GM23338 (cell line): Measurements from ENCODE around the gene TRPM3. TPM values are rescaled to one million over a fixed set of nuclear protein-coding genes. Genes with fewer than 3 reads are reported as not detected.
A peak's percentile ranks its signal among the peaks of the same experiment; 100 is the strongest.

Experiments used
- ATAC-seq: fragments of 200-7000 bp; cut with Tn5 transposase; 3 replicates; pipeline ENCODE4 v1.9.1; 2020
- DNase-seq: peaks from one replicate; pipeline ENCODE4 v3.0.0-alpha.2; 2015; ENCODE audit warnings: low spot score
- H2AFZ ChIP-seq: fragments of 200-600 bp; sonication (generic); 2 replicates; pipeline ENCODE4 v1.8.0; 2016; ENCODE audit warnings: antibody characterized with exemption, mild to moderate bottlenecking, moderate library complexity
- H3F3A ChIP-seq: fragments of 200-600 bp; sonication (generic); replicated peaks from 2 replicates; pipeline ENCODE4 v1.8.0; 2017; ENCODE audit warnings: antibody characterized with exemption, mixed run types, low read depth
- H3K27ac ChIP-seq: fragments of 200-600 bp; sonication (generic); 2 replicates; pipeline ENCODE4 v1.6.1; 2016; ENCODE audit warnings: low read depth
- H3K27me3 ChIP-seq: fragments of 200-600 bp; sonication (generic); 2 replicates; pipeline ENCODE4 v1.8.0; 2016; ENCODE audit warnings: mild to moderate bottlenecking, mixed run types, moderate library complexity; ENCODE audit not compliant: insufficient read depth
- H3K36me3 ChIP-seq: fragments of 200-600 bp; sonication (generic); 2 replicates; pipeline ENCODE4 v1.8.0; 2016; ENCODE audit warnings: mild to moderate bottlenecking; ENCODE audit not compliant: insufficient read depth
- H3K4me1 ChIP-seq: fragments of 200-600 bp; sonication (generic); 2 replicates; pipeline ENCODE4 v1.8.0; 2016; ENCODE audit warnings: mild to moderate bottlenecking, moderate library complexity; ENCODE audit not compliant: insufficient read depth
- H3K4me2 ChIP-seq: fragments of 200-600 bp; sonication (generic); 2 replicates; pipeline ENCODE4 v1.7.1; 2017; ENCODE audit warnings: mixed run types
- H3K4me3 ChIP-seq: fragments of 200-600 bp; sonication (generic); 2 replicates; pipeline ENCODE4 v1.6.1; 2016; ENCODE audit warnings: mixed run types
- H3K79me2 ChIP-seq: fragments of 200-600 bp; sonication (generic); replicated peaks from 2 replicates; pipeline ENCODE4 v1.8.0; 2017; ENCODE audit warnings: mild to moderate bottlenecking; ENCODE audit not compliant: insufficient read depth
- H3K9me2 ChIP-seq: fragments of 200-600 bp; sonication (generic); 2 replicates; pipeline ENCODE4 v1.8.0; 2017; ENCODE audit not compliant: insufficient read depth
- H4K20me1 ChIP-seq: fragments of 200-600 bp; sonication (generic); replicated peaks from 2 replicates; pipeline ENCODE4 v1.8.0; 2017; ENCODE audit warnings: mild to moderate bottlenecking; ENCODE audit not compliant: insufficient read depth
- H3K27ac Mint-ChIP-seq: 2 replicates; pipeline ENCODE4 v1.8.0; 2020; ENCODE audit warnings: inconsistent platforms, mild to moderate bottlenecking, moderate library complexity, mixed read lengths
- H3K27me3 Mint-ChIP-seq: 3 replicates; pipeline ENCODE4 v1.8.0; 2022; ENCODE audit warnings: low read depth, mild to moderate bottlenecking, moderate library complexity, mixed read lengths, inconsistent platforms; ENCODE audit not compliant: insufficient read depth, poor library complexity
- H3K36me3 Mint-ChIP-seq: 3 replicates; pipeline ENCODE4 v1.8.0; 2021; ENCODE audit warnings: low read depth, mild to moderate bottlenecking, inconsistent platforms, moderate library complexity, mixed read lengths
- H3K4me1 Mint-ChIP-seq: 3 replicates; pipeline ENCODE4 v1.8.0; 2020; ENCODE audit warnings: mild to moderate bottlenecking, inconsistent platforms, mixed read lengths
- H3K4me3 Mint-ChIP-seq: 3 replicates; pipeline ENCODE4 v1.8.0; 2021; ENCODE audit warnings: moderate library complexity, mild to moderate bottlenecking, inconsistent platforms, mixed read lengths
- H3K9me3 Mint-ChIP-seq: 3 replicates; pipeline ENCODE4 v1.8.0; 2020; ENCODE audit warnings: moderate library complexity, mild to moderate bottlenecking, inconsistent platforms, mixed read lengths
- CREB1 ChIP-seq: fragments of 250-450 bp; sonication (Bioruptor Pico); IDR thresholded peaks from 2 replicates; pipeline ENCODE4 v1.5.0; 2020; ENCODE audit warnings: low read depth, mild to moderate bottlenecking, moderate library complexity
- CTCF ChIP-seq, 2 experiments: fragments of 200-600 bp in 1 of 2; sonication (generic) in 1 of 2; conservative IDR thresholded peaks; 2 replicates each; pipeline versions ENCODE4 v1.5.1 to v1.6.1; 2016 to 2017; ENCODE audit warnings: antibody characterized with exemption in 2 of 2, low read depth in 2 of 2, mild to moderate bottlenecking in 2 of 2, moderate library complexity in 1 of 2
- ETS1 ChIP-seq: IDR thresholded peaks from 2 replicates; pipeline ENCODE4 v1.6.1; 2016; ENCODE audit warnings: antibody characterized with exemption
- EZH2 ChIP-seq: fragments of 200-600 bp; sonication (generic); IDR thresholded peaks from one replicate; pipeline ENCODE4 v1.8.0; 2017; ENCODE audit warnings: antibody characterized with exemption, mild to moderate bottlenecking, low read depth; ENCODE audit not compliant: unreplicated experiment
- EZH2phosphoT487 ChIP-seq: fragments of 200-600 bp; sonication (generic); IDR thresholded peaks from one replicate; pipeline ENCODE4 v1.8.1; 2018; ENCODE audit warnings: antibody characterized with exemption; ENCODE audit not compliant: unreplicated experiment
- JUNB ChIP-seq: IDR thresholded peaks from one replicate; pipeline ENCODE4 v1.6.1; 2016; ENCODE audit warnings: antibody characterized with exemption; ENCODE audit not compliant: unreplicated experiment
- NANOG ChIP-seq: IDR thresholded peaks from 2 replicates; pipeline ENCODE4 v1.6.1; 2016; ENCODE audit warnings: antibody characterized with exemption, borderline replicate concordance
- POLR2AphosphoS5 ChIP-seq: IDR thresholded peaks from 2 replicates; pipeline ENCODE4 v1.6.1; 2016; ENCODE audit warnings: antibody characterized with exemption, low read depth
- REST ChIP-seq: IDR thresholded peaks from one replicate; pipeline ENCODE4 v1.6.1; 2018; ENCODE audit warnings: antibody characterized with exemption; ENCODE audit not compliant: unreplicated experiment
- STAT1 ChIP-seq: IDR thresholded peaks from one replicate; pipeline ENCODE4 v1.6.1; 2016; ENCODE audit warnings: antibody characterized with exemption; ENCODE audit not compliant: unreplicated experiment
- ZNF114 ChIP-seq: fragments of 250-450 bp; sonication (Bioruptor Pico); IDR thresholded peaks from 2 replicates; pipeline ENCODE4 v1.5.0; 2020; ENCODE audit warnings: mild to moderate bottlenecking, moderate library complexity
- ZNF331 ChIP-seq: fragments of 250-450 bp; sonication (Bioruptor Pico); IDR thresholded peaks from 2 replicates; pipeline ENCODE4 v1.5.0; 2020; ENCODE audit warnings: low read depth, mild to moderate bottlenecking, moderate library complexity
- ZNF462 ChIP-seq: fragments of 250-450 bp; sonication (Bioruptor Pico); IDR thresholded peaks from 2 replicates; pipeline ENCODE4 v1.5.0; 2020; ENCODE audit warnings: mild to moderate bottlenecking, moderate library complexity
- polyA plus RNA-seq: library from polyadenylated mRNA; unstranded; fragments of >200 nt; fragmentation: Nextera tagmentation; extraction: Ambion mirVana; gene quantifications from 2 replicates; pipeline ENCODE4 v1.2.1, GENCODE V29; 2016
- total RNA-seq: library from RNA; depleted of rRNA; stranded (reverse); fragments of >200 nt; shearing (Covaris generic); gene quantifications from 2 replicates; pipeline ENCODE4 v1.2.3, GENCODE V29; 2014

The TRPM3 gene
- total and polyA plus RNA-seq, 2 experiments from 2014 or later: 2.8 to 8.2 TPM

DNA sequence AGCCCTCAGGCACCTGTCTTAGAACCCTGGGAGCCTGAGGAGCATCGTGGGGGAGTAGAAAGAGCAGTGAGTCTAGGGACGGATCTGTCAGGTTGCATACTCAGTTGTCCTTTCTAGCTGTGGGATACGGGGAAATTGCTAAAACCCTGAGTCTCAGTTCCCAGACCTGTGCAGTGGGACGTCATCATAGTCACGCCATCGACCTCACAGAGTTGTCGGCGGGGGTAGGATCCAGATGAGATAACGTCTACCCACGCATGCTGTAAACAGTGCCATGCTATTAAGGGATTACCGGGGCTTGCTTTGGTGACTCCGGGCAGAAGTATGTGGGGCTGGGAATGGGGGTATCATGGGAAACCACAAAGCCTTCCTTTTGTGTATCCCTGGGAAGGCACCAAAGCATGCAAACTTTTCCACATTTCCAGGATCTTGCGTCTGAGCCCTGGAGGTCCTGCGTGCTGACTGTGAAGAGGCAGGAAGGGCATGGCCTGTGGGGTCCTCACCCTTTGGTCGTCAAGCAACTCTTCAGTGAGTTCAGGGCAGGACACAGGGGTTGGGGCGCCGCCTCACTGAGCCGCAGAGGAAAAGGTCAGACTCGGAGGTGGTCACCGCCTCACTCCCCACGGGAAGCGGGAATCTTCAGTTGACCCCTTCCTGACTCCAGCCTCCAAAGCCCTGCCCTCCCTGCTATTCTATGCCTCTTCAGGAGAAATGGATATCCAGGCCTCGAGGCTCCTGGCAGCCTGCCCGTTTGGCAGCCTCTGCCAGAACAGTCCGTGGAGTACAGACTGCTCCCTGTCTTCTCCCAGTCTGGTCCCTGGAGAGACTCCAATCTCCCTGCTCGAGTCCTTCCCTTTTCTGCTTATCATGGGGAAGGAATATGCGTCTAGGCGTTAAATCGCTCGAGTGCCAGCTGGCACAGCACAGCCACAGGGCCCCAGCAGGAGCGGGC lies 520.1 kb downstream of the TRPM3 start:
- Histone ChIP-seq H2AFZ (0 out of 2 replicates have a peak overlapping the region, but pooled peaks have one; percentile 69), H3K36me3 (no peaks in the 10 kb centered on the region), H3K4me2 (no peak overlapping the region), H3K27me3 (no peaks in the 10 kb centered on the region), H3K79me2 (no peaks in the 10 kb centered on the region), H4K20me1 (no peaks in the 10 kb centered on the region), H3K4me1 (peaks cover 4% of the 10 kb centered on the region; the same call in 1 of the 2 replicates), H3K4me3 (no peak overlapping the region), H3K27ac (no peak overlapping the region), H3F3A (0 out of 2 replicates have a peak, but pooled peaks cover 4% of the 10 kb centered on the region), H3K9me2 (no peaks in the 10 kb centered on the region)
- H3K9me3 Mint-ChIP-seq: no peaks in the 10 kb centered on the region
- no peak overlapping the region for H3K27ac Mint-ChIP-seq
- no peak for DNase-seq
- peaks cover 20% of the 10 kb centered on the region for H3K4me1 Mint-ChIP-seq
- TF ChIP-seq NANOG: no peak
- no peak for TF ChIP-seq CREB1 (CRISPR knock-in tag)
- no peak for TF ChIP-seq ZNF114 (CRISPR knock-in tag)
- TF ChIP-seq STAT1: no peak
- TF ChIP-seq EZH2: no peak
- TF ChIP-seq JUNB: no peak
- no peak for TF ChIP-seq EZH2phosphoT487
- no peak for TF ChIP-seq POLR2AphosphoS5
- no peak for TF ChIP-seq REST
- no peak for TF ChIP-seq ZNF331 (CRISPR knock-in tag)
- no peak for TF ChIP-seq ZNF462
- TF ChIP-seq ETS1: no peak
- TF ChIP-seq CTCF (conservative IDR thresholded peaks at IDR 0.05; ENCODE audit: low read depth in 2 of 2): no peak
- no peak overlapping the region for H3K4me3 Mint-ChIP-seq
- no peaks in the 10 kb centered on the region for H3K36me3 Mint-ChIP-seq
- H3K27me3 Mint-ChIP-seq: peaks cover 2% of the 10 kb centered on the region
- ATAC-seq: peak; percentile 15; the same call in 2 of the 3 replicates
